ENCODE results near the gene POLK. TPM values are rescaled to one million over a fixed set of nuclear protein-coding genes. Genes with fewer than 3 reads are reported as not detected.

POLK gene
- polyA plus RNA-seq, 1 of the 3 experiments (the other 2 are of a cell fraction) = 5.5 TPM

GRCh38 chr5:75614176-75614575, 102.5 kb downstream of the POLK start:
- POLR2A ChIA-PET = no interaction called here
- no peaks in the 10 kb centered on the region for H4K20me1 ChIP-seq (ENCODE audit: insufficient read depth)
- no peak for DNase-seq
- no peak overlapping the region for H2AFZ ChIP-seq (ENCODE audit: low read depth)
- CTCF ChIA-PET = no interaction called here
- H3K4me1 ChIP-seq (ENCODE audit: control insufficient read depth in 1 of 2, insufficient read depth in 2 of 2, low read depth in 1 of 2, low read length in 1 of 2) = peaks cover 0 to 2% of the 10 kb centered on the region in 2 experiments; a peak in 1 of 4 replicates
- no peaks in the 10 kb centered on the region for H3K27me3 ChIP-seq (ENCODE audit: insufficient read depth)
- H3K79me2 ChIP-seq (ENCODE audit: insufficient read depth) = no peaks in the 10 kb centered on the region
- no peak overlapping the region for H3K27ac ChIP-seq (ENCODE audit: low read depth in 2 of 2, low read length in 1 of 2)
- no peak overlapping the region for H3K4me3 ChIP-seq (ENCODE audit: low read depth in 2 of 2, low read length in 1 of 2)
- no peaks in the 10 kb centered on the region for H3F3A ChIP-seq (replicated peaks; ENCODE audit: insufficient read depth)
- H3K4me2 ChIP-seq = no peak overlapping the region
- H3K9me3 ChIP-seq = no peaks in the 10 kb centered on the region
- peaks cover 2 to 4% of the 10 kb centered on the region in 2 experiments for H3K36me3 ChIP-seq (replicated peaks in 1 of 2; ENCODE audit: control insufficient read depth in 1 of 2, insufficient read depth in 2 of 2, low read length in 1 of 2)
- H3K9me2 ChIP-seq = no peaks in the 10 kb centered on the region
- WGBS (ENCODE audit: low lambda C conversion rate) = 90% methylated on average over 1 of the region's 1 CpG
- no peak overlapping the region for H3K9ac ChIP-seq
- TF ChIP-seq MXI1 (IDR thresholded peaks at IDR 0.05; ENCODE audit: low read depth, low read length) = no peak
- TF ChIP-seq FOXJ3 (CRISPR knock-in tag; IDR thresholded peaks at IDR 0.05) = no peak
- no peak for TF ChIP-seq IRF3 (IDR thresholded peaks at IDR 0.05; ENCODE audit: low read depth, low read length)
- TF ChIP-seq, protein P1, sequence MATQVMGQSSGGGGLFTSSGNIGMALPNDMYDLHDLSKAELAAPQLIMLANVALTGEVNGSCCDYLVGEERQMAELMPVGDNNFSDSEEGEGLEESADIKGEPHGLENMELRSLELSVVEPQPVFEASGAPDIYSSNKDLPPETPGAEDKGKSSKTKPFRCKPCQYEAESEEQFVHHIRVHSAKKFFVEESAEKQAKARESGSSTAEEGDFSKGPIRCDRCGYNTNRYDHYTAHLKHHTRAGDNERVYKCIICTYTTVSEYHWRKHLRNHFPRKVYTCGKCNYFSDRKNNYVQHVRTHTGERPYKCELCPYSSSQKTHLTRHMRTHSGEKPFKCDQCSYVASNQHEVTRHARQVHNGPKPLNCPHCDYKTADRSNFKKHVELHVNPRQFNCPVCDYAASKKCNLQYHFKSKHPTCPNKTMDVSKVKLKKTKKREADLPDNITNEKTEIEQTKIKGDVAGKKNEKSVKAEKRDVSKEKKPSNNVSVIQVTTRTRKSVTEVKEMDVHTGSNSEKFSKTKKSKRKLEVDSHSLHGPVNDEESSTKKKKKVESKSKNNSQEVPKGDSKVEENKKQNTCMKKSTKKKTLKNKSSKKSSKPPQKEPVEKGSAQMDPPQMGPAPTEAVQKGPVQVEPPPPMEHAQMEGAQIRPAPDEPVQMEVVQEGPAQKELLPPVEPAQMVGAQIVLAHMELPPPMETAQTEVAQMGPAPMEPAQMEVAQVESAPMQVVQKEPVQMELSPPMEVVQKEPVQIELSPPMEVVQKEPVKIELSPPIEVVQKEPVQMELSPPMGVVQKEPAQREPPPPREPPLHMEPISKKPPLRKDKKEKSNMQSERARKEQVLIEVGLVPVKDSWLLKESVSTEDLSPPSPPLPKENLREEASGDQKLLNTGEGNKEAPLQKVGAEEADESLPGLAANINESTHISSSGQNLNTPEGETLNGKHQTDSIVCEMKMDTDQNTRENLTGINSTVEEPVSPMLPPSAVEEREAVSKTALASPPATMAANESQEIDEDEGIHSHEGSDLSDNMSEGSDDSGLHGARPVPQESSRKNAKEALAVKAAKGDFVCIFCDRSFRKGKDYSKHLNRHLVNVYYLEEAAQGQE (IDR thresholded peaks at IDR 0.05; ENCODE audit: low read depth, low read length) = no peak
- TF ChIP-seq, protein P2, sequence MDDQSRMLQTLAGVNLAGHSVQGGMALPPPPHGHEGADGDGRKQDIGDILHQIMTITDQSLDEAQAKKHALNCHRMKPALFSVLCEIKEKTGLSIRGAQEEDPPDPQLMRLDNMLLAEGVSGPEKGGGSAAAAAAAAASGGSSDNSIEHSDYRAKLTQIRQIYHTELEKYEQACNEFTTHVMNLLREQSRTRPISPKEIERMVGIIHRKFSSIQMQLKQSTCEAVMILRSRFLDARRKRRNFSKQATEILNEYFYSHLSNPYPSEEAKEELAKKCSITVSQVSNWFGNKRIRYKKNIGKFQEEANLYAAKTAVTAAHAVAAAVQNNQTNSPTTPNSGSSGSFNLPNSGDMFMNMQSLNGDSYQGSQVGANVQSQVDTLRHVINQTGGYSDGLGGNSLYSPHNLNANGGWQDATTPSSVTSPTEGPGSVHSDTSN (IDR thresholded peaks at IDR 0.05) = no peak

- no peaks in the 10 kb centered on the region for H4K20me1 ChIP-seq (ENCODE audit: insufficient read depth)
- CTCF ChIA-PET = interaction anchor here (0.9 kb wide), 1 partner anchor 10 kb away, joined by 4 read pairs; no protein-coding TSS in a partner anchor
- no peak overlapping the region for H3K4me2 ChIP-seq
- H3K27me3 ChIP-seq (ENCODE audit: insufficient read depth) = no peaks in the 10 kb centered on the region
- H2AFZ ChIP-seq (ENCODE audit: low read depth) = no peak overlapping the region
- POLR2A ChIA-PET = no interaction called here
- H3K79me2 ChIP-seq (ENCODE audit: insufficient read depth) = no peaks in the 10 kb centered on the region
- no peak overlapping the region for H3K4me3 ChIP-seq (ENCODE audit: low read depth in 2 of 2, low read length in 1 of 2)
- no peak overlapping the region for H3K9ac ChIP-seq
- H3K4me1 ChIP-seq (ENCODE audit: control insufficient read depth in 1 of 2, insufficient read depth in 2 of 2, low read depth in 1 of 2, low read length in 1 of 2) = no peaks in the 10 kb centered on the region; a peak in 1 of 4 replicates
- no peak for DNase-seq
- WGBS (ENCODE audit: low lambda C conversion rate) = 89% methylated on average over 4 of the region's 4 CpGs
- no peaks in the 10 kb centered on the region for H3K36me3 ChIP-seq (replicated peaks in 1 of 2; ENCODE audit: control insufficient read depth in 1 of 2, insufficient read depth in 2 of 2, low read length in 1 of 2)
- no peaks in the 10 kb centered on the region for H3F3A ChIP-seq (replicated peaks; ENCODE audit: insufficient read depth)
- H3K9me3 ChIP-seq = no peaks in the 10 kb centered on the region
- no peak overlapping the region for H3K27ac ChIP-seq (ENCODE audit: low read depth in 2 of 2, low read length in 1 of 2)
- no peaks in the 10 kb centered on the region for H3K9me2 ChIP-seq
- no peak for TF ChIP-seq GATA2 (CRISPR knock-in tag; IDR thresholded peaks at IDR 0.05)
Measured at GRCh38 chr5:75616371-75616881, 104.7 kb downstream of the POLK start.
